Parathyroid adenoma (tissue), 2 donors: ENCODE data around the gene TRIM42.

Experiments
- H2AFZ ChIP-seq: fragments of 300-600 bp; sonication (generic); one replicate; pipeline ENCODE4 v1.7.0; 2017; ENCODE audit warnings: antibody characterized with exemption, mild to moderate bottlenecking
- H3K27ac ChIP-seq: fragments of 300-600 bp; sonication (generic); one replicate; pipeline ENCODE4 v1.7.0; 2017
- H3K27me3 ChIP-seq: fragments of 300-600 bp; sonication (generic); one replicate; pipeline ENCODE4 v1.7.0; 2017; ENCODE audit warnings: low read length; ENCODE audit not compliant: control insufficient read depth, insufficient read depth
- H3K36me3 ChIP-seq: fragments of 300-600 bp; sonication (generic); one replicate; pipeline ENCODE4 v1.7.0; 2017; ENCODE audit warnings: low read length; ENCODE audit not compliant: control insufficient read depth, insufficient read depth
- H3K4me1 ChIP-seq: fragments of 300-600 bp; sonication (generic); one replicate; pipeline ENCODE4 v1.7.0; 2017; ENCODE audit warnings: control low read depth
- H3K4me2 ChIP-seq: fragments of 300-600 bp; sonication (generic); one replicate; pipeline ENCODE4 v1.7.0; 2017; ENCODE audit warnings: low read length
- H3K4me3 ChIP-seq: fragments of 300-600 bp; sonication (generic); one replicate; pipeline ENCODE4 v1.7.0; 2017; ENCODE audit warnings: low read depth, low read length
- H3K79me2 ChIP-seq: fragments of 300-600 bp; sonication (generic); one replicate; pipeline ENCODE4 v1.7.0; 2017; ENCODE audit warnings: control low read depth
- H3K9ac ChIP-seq: fragments of 300-600 bp; sonication (generic); one replicate; pipeline ENCODE4 v1.7.0; 2017; ENCODE audit warnings: mild to moderate bottlenecking
- H3K9me3 ChIP-seq: fragments of 300-600 bp; sonication (generic); one replicate; pipeline ENCODE4 v1.7.0; 2017; ENCODE audit warnings: low read length; ENCODE audit not compliant: control insufficient read depth
- CTCF ChIP-seq: fragments of 300-600 bp; sonication (generic); IDR thresholded peaks from one replicate; pipeline ENCODE4 v1.7.0; 2017; ENCODE audit warnings: antibody characterized with exemption, mild to moderate bottlenecking
- donor health status: primary hyperparathyroidism.

The TRIM42 gene

GRCh38 chr3:140682586-140682985 is 4.7 kb downstream of the TRIM42 start:
- no peak overlapping the region for H2AFZ ChIP-seq
- H3K4me3 ChIP-seq: no peak overlapping the region
- no peaks in the 10 kb centered on the region for H3K79me2 ChIP-seq
- H3K4me1 ChIP-seq: no peaks in the 10 kb centered on the region
- H3K27me3 ChIP-seq: no peaks in the 10 kb centered on the region
- no peak overlapping the region for H3K9ac ChIP-seq
- H3K36me3 ChIP-seq: no peaks in the 10 kb centered on the region
- TF ChIP-seq CTCF: no peak
- no peaks in the 10 kb centered on the region for H3K9me3 ChIP-seq
- no peak overlapping the region for H3K27ac ChIP-seq
- H3K4me2 ChIP-seq: no peak overlapping the region

GRCh38 chr3:140686128-140686527 is 8.3 kb downstream of the TRIM42 start:
- Histone ChIP-seq H3K4me1 (no peaks in the 10 kb centered on the region), H3K27ac (no peak overlapping the region), H3K9ac (no peak overlapping the region), H3K4me2 (no peak overlapping the region), H3K4me3 (no peak overlapping the region), H3K27me3 (no peaks in the 10 kb centered on the region), H2AFZ (no peak overlapping the region), H3K36me3 (no peaks in the 10 kb centered on the region), H3K9me3 (no peaks in the 10 kb centered on the region), H3K79me2 (no peaks in the 10 kb centered on the region)
- no peak for TF ChIP-seq CTCF

- no peaks in the 10 kb centered on the region for H3K79me2 ChIP-seq
- H2AFZ ChIP-seq: no peak overlapping the region
- no peaks in the 10 kb centered on the region for H3K36me3 ChIP-seq
- H3K27ac ChIP-seq: no peak overlapping the region
- no peak overlapping the region for H3K4me3 ChIP-seq
- no peak for TF ChIP-seq CTCF
- H3K27me3 ChIP-seq: no peaks in the 10 kb centered on the region
- no peaks in the 10 kb centered on the region for H3K9me3 ChIP-seq
- H3K4me2 ChIP-seq: no peak overlapping the region
- H3K4me1 ChIP-seq: no peaks in the 10 kb centered on the region
- H3K9ac ChIP-seq: no peak overlapping the region
These were observed 9.1 kb downstream of the TRIM42 start for GRCh38 chr3:140686948-140687347.

DNA sequence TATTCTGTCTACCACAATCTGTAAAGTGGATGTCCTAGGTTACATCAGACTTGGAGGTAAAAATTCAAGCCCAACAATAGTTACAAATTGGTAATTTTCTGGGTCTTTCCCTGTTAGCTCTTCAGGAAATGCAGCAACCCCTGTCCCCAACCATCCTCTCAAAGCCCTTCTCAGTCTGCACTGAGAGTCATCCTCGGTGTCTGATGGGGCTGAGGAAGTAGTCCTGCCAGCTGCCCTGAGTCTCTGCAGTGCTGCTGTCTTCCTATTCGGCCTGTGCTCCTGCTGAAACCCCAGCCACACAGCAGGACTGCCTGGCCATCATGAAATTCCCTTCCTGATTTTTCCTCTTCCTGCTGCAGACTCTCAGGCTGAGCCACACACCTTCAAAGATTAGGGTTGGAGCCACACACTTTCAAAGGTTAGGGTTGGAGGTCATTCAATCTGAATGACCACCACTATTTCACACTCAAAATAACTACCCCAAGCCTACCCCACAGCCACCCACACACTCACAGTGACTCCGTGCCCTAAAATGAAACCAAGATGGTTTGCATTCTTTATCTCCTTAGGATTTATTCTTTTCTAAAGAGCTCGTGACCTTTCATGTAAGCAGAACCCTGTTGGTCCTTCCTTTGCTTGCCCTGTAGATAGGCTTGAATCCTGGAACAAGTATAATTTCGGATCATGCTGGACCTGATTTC is 17.6 kb downstream of the TRIM42 start:
- H2AFZ ChIP-seq: no peak overlapping the region
- H3K4me1 ChIP-seq: no peaks in the 10 kb centered on the region
- H3K27me3 ChIP-seq: no peaks in the 10 kb centered on the region
- no peak overlapping the region for H3K4me3 ChIP-seq
- H3K4me2 ChIP-seq: no peak overlapping the region
- H3K36me3 ChIP-seq: no peaks in the 10 kb centered on the region
- H3K9me3 ChIP-seq: no peaks in the 10 kb centered on the region
- no peak overlapping the region for H3K27ac ChIP-seq
- H3K9ac ChIP-seq: no peak overlapping the region
- no peak for TF ChIP-seq CTCF
- H3K79me2 ChIP-seq: no peaks in the 10 kb centered on the region
